Measurements from ENCODE around the gene HIRIP3. TPM values are rescaled to one million over a fixed set of nuclear protein-coding genes. Genes with fewer than 3 reads are reported as not detected.

The HIRIP3 gene
- total and polyA plus RNA-seq, 2 of the 13 experiments (the other 11 are each of a cell fraction or from before 2014, with no cell fraction given): 12.6 to 17.2 TPM

- TF ChIP-seq PRDM10 (CRISPR knock-in tag; IDR thresholded peaks at IDR 0.05; ENCODE audit: low read depth) (no peak), MIER3 (CRISPR knock-in tag; IDR thresholded peaks at IDR 0.05; ENCODE audit: borderline replicate concordance) (no peak), KLF16 (CRISPR knock-in tag; IDR thresholded peaks at IDR 0.05) (no peak), ZNF354B (CRISPR knock-in tag; IDR thresholded peaks at IDR 0.05) (no peak), ZEB1 (IDR thresholded peaks at IDR 0.05; ENCODE audit: insufficient replicate concordance, low read depth) (no peak), MAZ (IDR thresholded peaks at IDR 0.05; ENCODE audit: borderline replicate concordance, low read depth, low read length) (no peak), MAZ (CRISPR knock-in tag; IDR thresholded peaks at IDR 0.05; ENCODE audit: low read depth) (no peak), CEBPB (IDR thresholded peaks at IDR 0.05; ENCODE audit: borderline replicate concordance, low read depth, low read length) (no peak), GFI1 (CRISPR knock-in tag; IDR thresholded peaks at IDR 0.05; ENCODE audit: borderline replicate concordance) (no peak), SRSF1 (optimal IDR thresholded peaks at IDR 0.05; ENCODE audit: low read depth, low read length) (no peak), MEIS2 (CRISPR knock-in tag; IDR thresholded peaks at IDR 0.05) (no peak), ZNF44 (CRISPR knock-in tag; IDR thresholded peaks at IDR 0.05) (0 out of 2 replicates have a peak, but pooled peaks have one; percentile 21), ZNF574 (CRISPR knock-in tag; IDR thresholded peaks at IDR 0.05) (0 out of 2 replicates have a peak, but pooled peaks have one; percentile 45), DMAP1 (CRISPR knock-in tag; IDR thresholded peaks at IDR 0.05) (no peak), ISX (CRISPR knock-in tag; conservative IDR thresholded peaks at IDR 0.05) (0 out of 2 replicates have a peak, but pooled peaks have one; percentile 25), TOPORS (CRISPR knock-in tag; IDR thresholded peaks at IDR 0.05) (no peak)
- TF ChIP-seq, protein P1, sequence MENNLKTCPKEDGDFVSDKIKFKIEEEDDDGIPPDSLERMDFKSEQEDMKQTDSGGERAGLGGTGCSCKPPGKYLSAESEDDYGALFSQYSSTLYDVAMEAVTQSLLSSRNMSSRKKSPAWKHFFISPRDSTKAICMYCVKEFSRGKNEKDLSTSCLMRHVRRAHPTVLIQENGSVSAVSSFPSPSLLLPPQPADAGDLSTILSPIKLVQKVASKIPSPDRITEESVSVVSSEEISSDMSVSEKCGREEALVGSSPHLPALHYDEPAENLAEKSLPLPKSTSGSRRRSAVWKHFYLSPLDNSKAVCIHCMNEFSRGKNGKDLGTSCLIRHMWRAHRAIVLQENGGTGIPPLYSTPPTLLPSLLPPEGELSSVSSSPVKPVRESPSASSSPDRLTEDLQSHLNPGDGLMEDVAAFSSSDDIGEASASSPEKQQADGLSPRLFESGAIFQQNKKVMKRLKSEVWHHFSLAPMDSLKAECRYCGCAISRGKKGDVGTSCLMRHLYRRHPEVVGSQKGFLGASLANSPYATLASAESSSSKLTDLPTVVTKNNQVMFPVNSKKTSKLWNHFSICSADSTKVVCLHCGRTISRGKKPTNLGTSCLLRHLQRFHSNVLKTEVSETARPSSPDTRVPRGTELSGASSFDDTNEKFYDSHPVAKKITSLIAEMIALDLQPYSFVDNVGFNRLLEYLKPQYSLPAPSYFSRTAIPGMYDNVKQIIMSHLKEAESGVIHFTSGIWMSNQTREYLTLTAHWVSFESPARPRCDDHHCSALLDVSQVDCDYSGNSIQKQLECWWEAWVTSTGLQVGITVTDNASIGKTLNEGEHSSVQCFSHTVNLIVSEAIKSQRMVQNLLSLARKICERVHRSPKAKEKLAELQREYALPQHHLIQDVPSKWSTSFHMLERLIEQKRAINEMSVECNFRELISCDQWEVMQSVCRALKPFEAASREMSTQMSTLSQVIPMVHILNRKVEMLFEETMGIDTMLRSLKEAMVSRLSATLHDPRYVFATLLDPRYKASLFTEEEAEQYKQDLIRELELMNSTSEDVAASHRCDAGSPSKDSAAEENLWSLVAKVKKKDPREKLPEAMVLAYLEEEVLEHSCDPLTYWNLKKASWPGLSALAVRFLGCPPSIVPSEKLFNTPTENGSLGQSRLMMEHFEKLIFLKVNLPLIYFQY (CRISPR knock-in tag; IDR thresholded peaks at IDR 0.05; ENCODE audit: borderline replicate concordance): no peak
Observed at GRCh38 chr16:30005341-30006094, 10.1 kb upstream of the HIRIP3 start (continued).

Data from HepG2 (cell line).